Urothelium cell line (cell line): Measurements from ENCODE around the gene CCDC30.

Experiments
- DNase-seq: peaks from one replicate; pipeline ENCODE4 v3.0.0; 2011; ENCODE audit warnings: low spot score, mixed read lengths
- FAIRE-seq: peaks from 2 replicates; lab custom pipeline; 2011; peaks lifted over from hg19 to GRCh38; lab: Jason Lieb, UNC

CCDC30 gene

GRCh38 chr1:42462828-42463763 lies at the start of gene CCDC30:
CCDC30 (plus strand) TSS chr1:42463286; CDS start chr1:42480552, 17,266 bp downstream.
- DNase-seq (peak; percentile 79), FAIRE-seq (no peak)

DNA sequence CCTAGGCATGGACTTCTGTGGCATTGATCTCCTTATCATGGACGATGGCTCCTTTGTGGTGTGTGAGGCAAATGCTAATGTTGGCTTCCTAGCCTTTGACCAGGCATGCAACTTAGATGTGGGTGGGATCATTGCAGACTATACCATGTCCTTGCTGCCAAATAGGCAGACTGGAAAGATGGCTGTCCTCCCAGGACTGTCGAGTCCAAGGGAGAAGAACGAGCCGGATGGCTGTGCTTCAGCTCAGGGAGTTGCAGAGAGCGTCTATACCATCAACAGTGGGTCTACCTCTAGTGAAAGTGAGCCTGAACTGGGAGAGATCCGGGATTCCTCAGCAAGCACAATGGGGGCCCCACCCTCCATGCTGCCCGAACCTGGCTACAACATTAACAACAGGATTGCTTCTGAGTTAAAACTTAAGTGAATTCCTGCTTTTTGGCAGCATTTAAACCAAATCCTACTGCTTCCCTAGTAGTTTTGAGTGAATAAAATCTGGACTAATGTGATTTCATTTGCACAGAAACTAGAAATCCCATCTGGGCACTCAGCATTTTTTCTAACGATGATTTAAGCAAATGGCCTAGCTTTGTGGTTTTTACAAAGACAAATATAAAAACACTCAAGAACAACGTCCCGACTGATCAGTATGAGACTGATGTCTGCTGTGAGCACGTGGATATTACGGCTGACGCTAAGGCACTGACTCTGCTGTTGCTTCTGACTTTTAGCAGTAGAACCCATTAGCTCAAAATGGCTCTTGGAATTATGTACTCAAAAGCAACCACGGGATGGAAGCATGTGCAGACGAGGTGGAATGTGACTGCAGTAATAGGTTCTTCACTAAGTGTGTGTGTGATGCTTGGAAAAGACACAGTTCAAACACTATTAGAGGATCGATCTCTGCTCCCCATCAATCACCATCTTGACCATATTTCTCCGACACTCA lies 48.3 kb upstream of the CCDC30 start:
- FAIRE-seq, result peak; percentile 62

DNA sequence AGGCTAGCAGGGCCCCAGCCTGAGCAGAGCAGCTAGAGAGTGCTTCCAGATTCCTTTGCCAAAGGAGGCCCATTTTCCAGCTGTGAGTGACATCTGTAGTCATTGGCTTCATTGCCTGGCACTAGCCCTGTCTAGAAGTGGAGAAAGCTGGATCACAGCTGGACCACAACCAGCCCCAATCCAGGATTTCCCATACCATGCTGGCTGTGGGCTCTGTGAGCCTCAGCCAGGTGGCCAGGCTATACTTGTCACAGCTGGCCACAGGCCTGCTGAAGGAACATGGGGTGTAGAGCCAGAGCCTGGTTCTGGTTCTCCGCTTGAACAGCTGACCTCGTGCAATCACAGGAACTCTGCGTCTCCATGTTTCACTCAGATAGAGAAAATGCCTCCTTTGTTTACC lies 45.9 kb upstream of the CCDC30 start:
- DNase-seq (no peak), FAIRE-seq (no peak)

More for the DNA sequence above, 48.3 kb upstream of the CCDC30 start:
- no peak for DNase-seq

DNA sequence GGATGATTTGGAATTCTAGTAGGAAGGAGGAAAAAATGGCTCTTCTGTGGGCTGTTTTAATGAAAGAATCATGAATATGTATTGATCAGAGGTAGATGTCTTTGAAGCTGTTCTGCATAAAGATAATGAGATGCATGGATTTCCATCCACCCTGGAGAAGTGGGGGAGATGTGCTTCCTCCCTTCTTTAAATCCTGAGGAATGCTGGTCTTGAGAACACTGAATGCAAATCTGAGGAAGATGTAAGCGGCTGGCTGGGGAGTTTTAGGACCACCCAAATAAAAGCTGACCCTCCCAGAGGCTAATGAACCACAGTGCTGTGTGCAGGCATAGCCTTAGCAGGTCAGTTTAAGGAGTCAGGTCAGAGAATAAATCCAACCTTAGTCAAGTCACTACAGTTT lies 44.6 kb upstream of the CCDC30 start:
- FAIRE-seq, result no peak
- DNase-seq, result no peak

DNA sequence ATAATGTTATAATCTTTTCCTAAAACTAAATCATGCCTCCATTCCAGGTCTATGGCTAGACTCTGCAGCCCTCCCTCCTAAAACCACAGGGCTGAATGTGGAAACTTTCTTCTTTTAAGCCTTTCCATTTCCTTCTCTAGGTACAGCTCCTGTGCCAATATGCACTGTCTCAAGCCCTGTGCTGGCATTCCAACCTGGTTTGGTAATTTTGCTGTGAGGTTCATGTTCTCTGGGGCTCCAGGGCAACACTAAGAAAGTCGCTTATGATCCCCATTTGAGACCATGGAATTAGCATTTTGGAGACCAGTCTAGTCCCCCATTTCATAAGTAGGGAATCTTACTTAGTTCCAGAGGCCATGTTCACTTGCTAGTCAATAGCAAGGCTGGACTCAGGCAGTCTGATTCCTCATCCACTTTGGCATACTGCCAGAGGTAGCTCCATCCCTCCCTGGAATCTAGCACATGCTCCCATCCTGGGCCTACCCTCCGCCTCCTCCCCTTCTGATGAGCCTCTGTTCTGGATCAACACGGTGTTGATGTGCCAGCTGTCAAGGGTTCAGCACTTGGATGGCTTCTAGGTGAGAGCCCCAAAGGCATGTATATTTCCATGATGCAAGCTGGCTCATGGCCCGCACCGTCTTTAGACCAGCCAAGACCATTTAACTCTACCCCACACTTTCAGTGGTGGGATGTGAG lies 43.8 kb upstream of the CCDC30 start:
- DNase-seq, result peak; percentile 21
- no peak for FAIRE-seq

DNA sequence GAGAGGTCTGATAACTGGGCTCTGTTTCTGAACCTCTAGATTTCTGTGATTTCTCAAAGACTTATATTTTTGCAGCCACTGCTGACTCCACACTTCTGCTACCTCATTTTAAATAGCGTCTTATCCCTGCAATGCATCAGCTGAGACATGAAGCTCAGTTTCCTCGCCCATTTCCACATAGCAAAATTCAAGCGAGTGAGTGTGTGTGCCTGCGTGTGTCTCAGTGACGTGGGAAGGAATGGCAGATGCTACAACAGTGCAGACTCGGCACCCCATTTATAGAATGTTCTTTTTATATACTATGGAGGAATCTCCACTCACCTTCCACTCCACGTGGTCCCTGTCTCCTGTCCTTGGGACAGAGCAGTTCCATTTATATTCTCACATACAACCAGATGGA lies 43.0 kb upstream of the CCDC30 start:
- peak; percentile 23 for FAIRE-seq
- DNase-seq, result no peak

- peak; percentile 85 for DNase-seq
These were observed 42.0 kb upstream of the CCDC30 start for GRCh38 chr1:42420911-42421585.

GRCh38 chr1:42422737-42423136 lies 40.3 kb upstream of the CCDC30 start:
- FAIRE-seq (no peak), DNase-seq (no peak)

More at GRCh38 chr1:42420911-42421585, 42.0 kb upstream of the CCDC30 start:
- no peak for FAIRE-seq

- FAIRE-seq, result no peak
- DNase-seq, result no peak
These were observed 39.4 kb upstream of the CCDC30 start for GRCh38 chr1:42423681-42424080.

DNA sequence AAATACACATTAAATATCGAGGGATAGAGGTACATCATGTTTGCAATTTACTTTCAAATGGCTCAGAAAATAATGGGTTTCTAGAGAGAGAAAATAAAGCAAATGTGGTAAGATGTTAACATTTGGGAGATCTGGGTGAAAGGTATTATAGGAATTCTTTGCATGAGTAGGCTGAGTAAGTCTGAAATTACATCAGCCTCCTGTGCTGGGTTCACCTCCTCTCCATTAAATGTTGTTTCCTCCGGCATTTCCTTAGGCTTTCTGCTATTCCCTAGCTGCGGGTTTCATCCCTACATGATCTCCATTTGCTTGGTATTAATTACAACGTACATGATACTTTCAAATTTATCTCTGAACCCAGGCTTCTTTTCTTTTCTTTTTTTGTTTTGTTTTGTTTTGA lies 38.9 kb upstream of the CCDC30 start:
- FAIRE-seq (no peak), DNase-seq (no peak)

DNA sequence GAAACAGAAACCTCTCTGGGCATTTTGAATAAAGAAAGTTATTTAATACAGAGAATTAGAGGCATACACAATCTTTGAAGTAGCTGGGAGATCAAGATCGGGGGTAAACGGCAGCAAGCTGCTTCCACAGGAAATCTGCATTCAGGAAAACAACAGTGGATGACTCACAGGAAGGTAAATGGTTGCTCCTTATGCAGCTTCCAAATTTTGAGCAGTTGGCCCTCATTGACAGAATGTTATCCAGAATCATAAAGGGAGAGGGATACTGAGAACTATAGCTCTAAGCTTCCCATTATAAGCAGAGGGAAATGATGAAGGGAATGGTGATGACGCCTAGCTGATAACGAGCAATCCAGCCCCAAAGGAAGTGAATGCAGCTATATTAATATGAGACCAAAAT lies 35.8 kb upstream of the CCDC30 start:
- DNase-seq (no peak), FAIRE-seq (no peak)

- FAIRE-seq (no peak), DNase-seq (no peak)
These were observed 33.5 kb upstream of the CCDC30 start for GRCh38 chr1:42429603-42430002.

- FAIRE-seq (no peak), DNase-seq (no peak)
These were observed 32.6 kb upstream of the CCDC30 start for GRCh38 chr1:42430286-42431135.

GRCh38 chr1:42431514-42431913 lies 31.6 kb upstream of the CCDC30 start:
- FAIRE-seq (no peak), DNase-seq (no peak)

DNA sequence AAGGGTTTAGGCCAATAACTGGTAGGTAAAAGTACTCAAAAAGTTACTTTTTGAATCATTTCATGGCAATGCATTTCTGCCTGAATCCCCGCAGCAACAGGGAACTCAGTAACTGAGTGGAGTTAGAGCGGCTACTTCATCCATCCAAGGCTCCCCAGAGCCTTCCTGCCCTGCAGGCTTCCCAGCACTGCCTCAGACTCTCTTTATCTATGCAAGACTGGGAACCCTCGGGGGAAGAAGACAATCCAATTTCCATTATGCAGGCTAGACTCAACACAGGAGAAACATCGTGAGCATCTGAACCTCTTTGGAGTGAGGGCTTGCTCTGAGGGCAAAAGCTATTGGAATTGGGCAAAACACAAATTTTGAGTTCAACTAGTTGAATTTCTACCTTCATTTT lies 30.4 kb upstream of the CCDC30 start:
- no peak for DNase-seq
- no peak for FAIRE-seq

- DNase-seq, result no peak
- FAIRE-seq, result no peak
These were observed 29.7 kb upstream of the CCDC30 start for GRCh38 chr1:42433369-42433768.

- DNase-seq (no peak), FAIRE-seq (no peak)
These were observed 28.7 kb upstream of the CCDC30 start for GRCh38 chr1:42434340-42434739.

- no peak for FAIRE-seq
- peak; percentile 60 for DNase-seq
These were observed 23.1 kb upstream of the CCDC30 start for GRCh38 chr1:42439940-42440339.

DNA sequence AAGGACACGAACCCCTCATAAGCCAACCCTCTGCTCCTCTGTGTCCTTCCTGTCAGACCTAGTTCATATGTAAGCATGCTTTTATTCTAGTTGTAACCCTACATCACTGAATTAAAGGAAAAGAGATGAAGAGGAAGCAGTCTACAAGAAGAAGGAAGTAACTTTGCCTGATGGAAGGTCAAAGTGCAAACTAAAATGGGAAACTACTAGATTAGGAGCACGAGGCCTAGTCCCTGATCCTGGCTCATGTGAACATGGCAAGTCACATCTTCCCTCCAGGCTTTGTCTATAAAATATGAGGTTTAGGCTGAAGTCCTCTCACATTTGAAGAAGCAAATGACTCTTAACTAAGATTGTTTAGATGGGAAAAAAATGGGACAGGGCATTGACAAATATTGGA lies 20.4 kb upstream of the CCDC30 start:
- DNase-seq, result no peak
- peak; percentile 50 for FAIRE-seq
